Activated T-cell treated with anti-CD3 and anti-CD28 coated beads for 1 hour (primary cell): ENCODE data around the gene AP2B1.
"Not testable (repeated sequence)": the region's sequence is repeated elsewhere in the genome, so short reads cannot be mapped to it uniquely, and the experiment has no call there.

Source experiments
- DNase-seq: peaks from one replicate; pipeline ENCODE4 v3.0.0-alpha.2; 2020; ENCODE audit warnings: low read depth

AP2B1 gene

GRCh38 chr17:35700150-35700549, 113.0 kb downstream of the AP2B1 start:
- no peak for DNase-seq

- DNase-seq: no peak
Measured at GRCh38 chr17:35701491-35701890, 114.4 kb downstream of the AP2B1 start.

GRCh38 chr17:35703308-35703707, 116.2 kb downstream of the AP2B1 start:
- not testable (repeated sequence) for DNase-seq

GRCh38 chr17:35705230-35705629, 118.1 kb downstream of the AP2B1 start:
- no peak for DNase-seq

- no peak for DNase-seq
Measured at GRCh38 chr17:35705705-35706104, 118.6 kb downstream of the AP2B1 start.

GRCh38 chr17:35708149-35708548, 121.0 kb downstream of the AP2B1 start:
- no peak for DNase-seq

- no peak for DNase-seq
Measured at GRCh38 chr17:35708951-35709350, 121.8 kb downstream of the AP2B1 start.

- no peak for DNase-seq
Measured at GRCh38 chr17:35709874-35710273, 122.8 kb downstream of the AP2B1 start.

GRCh38 chr17:35710950-35711349, 123.8 kb downstream of the AP2B1 start:
- DNase-seq: no peak

GRCh38 chr17:35713069-35713728, 126.1 kb downstream of the AP2B1 start:
- DNase-seq: no peak

GRCh38 chr17:35714988-35715387, 127.9 kb downstream of the AP2B1 start:
- no peak for DNase-seq

- DNase-seq: no peak
Measured at GRCh38 chr17:35715416-35715815, 128.3 kb downstream of the AP2B1 start.

GRCh38 chr17:35716173-35716572, 129.1 kb downstream of the AP2B1 start:
- no peak for DNase-seq

GRCh38 chr17:35716897-35717465, 129.9 kb downstream of the AP2B1 start:
- DNase-seq: no peak

GRCh38 chr17:35717475-35717874, 130.4 kb downstream of the AP2B1 start:
- DNase-seq: no peak

GRCh38 chr17:35723735-35724134, 136.6 kb downstream of the AP2B1 start:
- no peak for DNase-seq

- no peak for DNase-seq
Measured at GRCh38 chr17:35725058-35725457, 137.9 kb downstream of the AP2B1 start.

- DNase-seq: no peak
Measured at GRCh38 chr17:35725802-35726126, 138.6 kb downstream of the AP2B1 start.

GRCh38 chr17:35726127-35726952, 139.2 kb downstream of the AP2B1 start:
- DNase-seq: no peak

GRCh38 chr17:35726953-35727460, 139.9 kb downstream of the AP2B1 start:
- no peak for DNase-seq

GRCh38 chr17:35727635-35728034, 140.5 kb downstream of the AP2B1 start:
- DNase-seq: no peak

GRCh38 chr17:35728551-35728950, 141.4 kb downstream of the AP2B1 start:
- no peak for DNase-seq

- DNase-seq: no peak
Measured at GRCh38 chr17:35729405-35729833, 142.3 kb downstream of the AP2B1 start.
